ENCODE measurements around the gene ARID1B. TPM values are rescaled to one million over a fixed set of nuclear protein-coding genes. Genes with fewer than 3 reads are reported as not detected.

The ARID1B gene
- total RNA-seq, 1 donor from 2014 or later = 62.1 TPM

DNA sequence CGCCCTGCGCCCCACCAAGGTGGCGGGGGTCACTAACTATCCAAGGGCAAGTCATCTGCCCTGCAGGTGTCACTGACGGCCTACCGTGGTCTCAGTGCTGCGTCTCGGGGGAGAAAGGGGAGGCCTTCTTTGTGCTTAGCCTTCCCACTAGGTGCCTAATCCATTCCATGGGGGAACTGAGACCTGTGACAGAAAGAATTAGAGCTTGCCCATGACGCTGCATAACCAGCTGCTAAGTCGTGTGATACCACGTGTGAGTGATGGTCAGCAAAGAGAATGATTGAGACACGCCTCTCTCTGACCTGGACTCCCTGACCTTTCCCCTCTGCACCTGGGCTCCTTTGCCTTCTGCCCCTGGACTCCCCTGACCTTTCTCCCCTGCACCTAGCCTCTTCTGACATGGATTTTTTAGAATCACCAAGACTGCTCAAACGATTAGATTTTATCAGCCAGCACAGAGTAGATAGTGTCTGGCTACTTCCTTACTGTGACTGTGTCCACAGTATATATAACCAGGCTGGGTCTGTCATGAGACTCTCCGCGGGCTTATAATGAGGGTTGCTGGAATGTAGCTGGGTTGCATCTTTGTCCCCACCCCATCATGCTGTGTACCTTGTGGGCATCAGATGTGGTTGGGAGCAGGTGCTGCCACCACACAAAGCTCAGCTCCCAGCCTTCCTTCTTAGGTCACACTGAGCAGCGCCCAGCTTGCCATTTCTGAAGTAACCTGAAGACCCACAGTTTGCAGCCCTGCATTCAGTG is 405.5 kb downstream of the ARID1B start:
- peaks cover 29% of the 10 kb centered on the region for H3K4me1 Mint-ChIP-seq
- Histone ChIP-seq H3K9ac (no peak overlapping the region), H2AFZ (replicated peaks) (no peak overlapping the region), H3K4me2 (no peak overlapping the region), H3K27ac (no peak overlapping the region), H3K36me3 (peaks cover 11% of the 10 kb centered on the region), H3K27me3 (no peaks in the 10 kb centered on the region), H3K4me1 (no peaks in the 10 kb centered on the region), H3K9me3 (ENCODE audit: low read depth) (no peaks in the 10 kb centered on the region), H3K79me2 (ENCODE audit: low read depth) (no peaks in the 10 kb centered on the region), H3F3A (ENCODE audit: low read depth) (peaks cover 9% of the 10 kb centered on the region), H4K20me1 (ENCODE audit: low read depth) (peaks cover 9% of the 10 kb centered on the region), H3K4me3 (no peak overlapping the region)
- H3K9me3 Mint-ChIP-seq = no peaks in the 10 kb centered on the region
- no peak overlapping the region for H3K27ac Mint-ChIP-seq
- no peak overlapping the region for H3K4me3 Mint-ChIP-seq
- H3K36me3 Mint-ChIP-seq = peaks cover 18% of the 10 kb centered on the region
- no peak for DNase-seq (ENCODE audit: low spot score)
- TF ChIP-seq, protein P1, sequence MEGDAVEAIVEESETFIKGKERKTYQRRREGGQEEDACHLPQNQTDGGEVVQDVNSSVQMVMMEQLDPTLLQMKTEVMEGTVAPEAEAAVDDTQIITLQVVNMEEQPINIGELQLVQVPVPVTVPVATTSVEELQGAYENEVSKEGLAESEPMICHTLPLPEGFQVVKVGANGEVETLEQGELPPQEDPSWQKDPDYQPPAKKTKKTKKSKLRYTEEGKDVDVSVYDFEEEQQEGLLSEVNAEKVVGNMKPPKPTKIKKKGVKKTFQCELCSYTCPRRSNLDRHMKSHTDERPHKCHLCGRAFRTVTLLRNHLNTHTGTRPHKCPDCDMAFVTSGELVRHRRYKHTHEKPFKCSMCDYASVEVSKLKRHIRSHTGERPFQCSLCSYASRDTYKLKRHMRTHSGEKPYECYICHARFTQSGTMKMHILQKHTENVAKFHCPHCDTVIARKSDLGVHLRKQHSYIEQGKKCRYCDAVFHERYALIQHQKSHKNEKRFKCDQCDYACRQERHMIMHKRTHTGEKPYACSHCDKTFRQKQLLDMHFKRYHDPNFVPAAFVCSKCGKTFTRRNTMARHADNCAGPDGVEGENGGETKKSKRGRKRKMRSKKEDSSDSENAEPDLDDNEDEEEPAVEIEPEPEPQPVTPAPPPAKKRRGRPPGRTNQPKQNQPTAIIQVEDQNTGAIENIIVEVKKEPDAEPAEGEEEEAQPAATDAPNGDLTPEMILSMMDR (IDR thresholded peaks at IDR 0.05) = no peak
- TF ChIP-seq EZH2phosphoT487 (IDR thresholded peaks at IDR 0.05) = no peak
- TF ChIP-seq EZH2 (IDR thresholded peaks at IDR 0.05) = no peak
- peaks cover 2% of the 10 kb centered on the region for H3K27me3 Mint-ChIP-seq (ENCODE audit: insufficient read depth, low read depth)

GRCh38 chr6:157184202-157185015 is 407.2 kb downstream of the ARID1B start:
- no peak overlapping the region for H3K4me3 ChIP-seq
- Mint-ChIP-seq H3K27me3 (ENCODE audit: insufficient read depth, low read depth) (peaks cover 4% of the 10 kb centered on the region), H3K9me3 (no peaks in the 10 kb centered on the region), H3K36me3 (peaks cover 21% of the 10 kb centered on the region), H3K4me1 (peaks cover 32% of the 10 kb centered on the region), H3K4me3 (no peak overlapping the region), H3K27ac (peak overlapping the region; percentile 69)
- no peaks in the 10 kb centered on the region for H3K9me3 ChIP-seq (ENCODE audit: low read depth)
- H3F3A ChIP-seq (ENCODE audit: low read depth) = peaks cover 9% of the 10 kb centered on the region
- no peaks in the 10 kb centered on the region for H3K27me3 ChIP-seq
- H3K4me1 ChIP-seq = no peaks in the 10 kb centered on the region
- H3K79me2 ChIP-seq (ENCODE audit: low read depth) = no peaks in the 10 kb centered on the region
- H3K4me2 ChIP-seq = no peak overlapping the region
- peaks cover 9% of the 10 kb centered on the region for H4K20me1 ChIP-seq (ENCODE audit: low read depth)
- no peak overlapping the region for H2AFZ ChIP-seq (replicated peaks)
- H3K36me3 ChIP-seq = peaks cover 16% of the 10 kb centered on the region
- DNase-seq (ENCODE audit: low spot score) = peak; percentile 80
- no peak overlapping the region for H3K27ac ChIP-seq
- TF ChIP-seq, protein P1 (IDR thresholded peaks at IDR 0.05) = peak; percentile 99
- TF ChIP-seq EZH2 (IDR thresholded peaks at IDR 0.05) = no peak
- no peak overlapping the region for H3K9ac ChIP-seq

GRCh38 chr6:157185171-157185570 is 408.0 kb downstream of the ARID1B start:
- DNase-seq (ENCODE audit: low spot score) = no peak
- no peak overlapping the region for H3K4me3 Mint-ChIP-seq
- no peaks in the 10 kb centered on the region for H3K9me3 Mint-ChIP-seq
- peaks cover 27% of the 10 kb centered on the region for H3K36me3 Mint-ChIP-seq
- peaks cover 9% of the 10 kb centered on the region for H4K20me1 ChIP-seq (ENCODE audit: low read depth)
- no peak overlapping the region for H2AFZ ChIP-seq (replicated peaks)
- TF ChIP-seq EZH2 (IDR thresholded peaks at IDR 0.05) (no peak), EZH2phosphoT487 (IDR thresholded peaks at IDR 0.05) (no peak)
- TF ChIP-seq, protein P1 (IDR thresholded peaks at IDR 0.05) = no peak
- no peaks in the 10 kb centered on the region for H3K27me3 ChIP-seq
- H3K27ac Mint-ChIP-seq = no peak overlapping the region
- peaks cover 32% of the 10 kb centered on the region for H3K4me1 Mint-ChIP-seq
- H3K27ac ChIP-seq = no peak overlapping the region
- H3K79me2 ChIP-seq (ENCODE audit: low read depth) = no peaks in the 10 kb centered on the region
- peaks cover 4% of the 10 kb centered on the region for H3K27me3 Mint-ChIP-seq (ENCODE audit: insufficient read depth, low read depth)
- H3K36me3 ChIP-seq = peaks cover 16% of the 10 kb centered on the region
- H3K4me2 ChIP-seq = no peak overlapping the region
- H3K9ac ChIP-seq = no peak overlapping the region
- peaks cover 9% of the 10 kb centered on the region for H3F3A ChIP-seq (ENCODE audit: low read depth)
- no peak overlapping the region for H3K4me3 ChIP-seq
- H3K9me3 ChIP-seq (ENCODE audit: low read depth) = no peaks in the 10 kb centered on the region
- no peaks in the 10 kb centered on the region for H3K4me1 ChIP-seq

All from neural progenitor cell (in vitro differentiated cells).